Breast epithelium (tissue), 4 donors: ENCODE data around the gene KNOP1. TPM values are rescaled to one million over a fixed set of nuclear protein-coding genes. Genes with fewer than 3 reads are reported as not detected.

ENCODE experiments used
- DNase-seq, 2 donors: peaks; one replicate each; pipeline ENCODE4 v3.0.0-alpha.2; 2019; ENCODE audit warnings: low spot score in 2 of 2
- H3K27ac ChIP-seq, 2 donors: fragments of 200-600 bp; sonication (generic) in 1 of 2; one replicate each; pipeline ENCODE4 v1.5.1; 2016 to 2019; ENCODE audit warnings: mild to moderate bottlenecking in 1 of 2
- H3K27me3 ChIP-seq, 2 donors: fragments of 200-600 bp; sonication (generic) in 1 of 2; one replicate each; pipeline versions ENCODE4 v1.5.1 to v1.6.0; 2017 to 2019; ENCODE audit warnings: control low read depth in 1 of 2, mild to moderate bottlenecking in 1 of 2
- H3K36me3 ChIP-seq: fragments of 200-600 bp; one replicate; pipeline ENCODE4 v1.5.1; 2019
- H3K4me1 ChIP-seq, 2 donors: fragments of 200-600 bp; sonication (generic); one replicate each; pipeline ENCODE4 v1.5.1; 2016 to 2019; ENCODE audit warnings: control low read depth in 1 of 2
- H3K4me3 ChIP-seq, 3 donors: fragments of 200-600 bp; sonication (generic); 1 replicate in 2 of 3; 2 replicates in 1 of 3; pipeline ENCODE4 v1.5.1; 2016 to 2019; ENCODE audit warnings: mild to moderate bottlenecking in 3 of 3, moderate library complexity in 2 of 3
- H3K9me3 ChIP-seq, 2 donors: fragments of 200-600 bp; sonication (generic) in 1 of 2; one replicate each; pipeline ENCODE4 v1.5.1; 2016 to 2019; ENCODE audit warnings: control low read depth in 1 of 2
- POLR2A ChIP-seq: fragments of 450-650 bp; IDR thresholded peaks from one replicate; pipeline ENCODE4 v1.6.1; 2016; ENCODE audit warnings: antibody characterized with exemption, mild to moderate bottlenecking, moderate library complexity
- POLR2AphosphoS5 ChIP-seq, 3 donors: sonication (generic); formaldehyde crosslinking; IDR thresholded peaks; one replicate each; pipeline ENCODE4 v1.6.1; 2017; ENCODE audit warnings: antibody characterized with exemption in 3 of 3
- intact Hi-C: fragments of 100-400 bp; cut with DNase I; formaldehyde crosslinking; loops from one replicate; pipeline ENCODE4 v1.15.1; 2023; ENCODE audit warnings: low total_unique reads
- total RNA-seq, 3 donors: library from RNA; depleted of rRNA; stranded (reverse); fragments of >200 nt; gene quantifications; one replicate each; pipeline ENCODE4 v1.1.0, GENCODE V29; 2016
- TF ChIP-seq, protein P1 (sequence below), 3 donors: fragments of 450-650 bp; IDR thresholded peaks; one replicate each; pipeline ENCODE4 v1.5.1; 2016 to 2017; ENCODE audit warnings: antibody characterized with exemption in 3 of 3, mild to moderate bottlenecking in 3 of 3, moderate library complexity in 3 of 3

Gene KNOP1
- total RNA-seq, 3 donors from 2014 or later = 12.3 to 15.4 (median 13.0) TPM

- intact Hi-C loops = no loop called here
- no peak for DNase-seq
Observed at GRCh38 chr16:19743816-19744159, 25.8 kb upstream of the KNOP1 start.

GRCh38 chr16:19741354-19741753, 23.3 kb upstream of the KNOP1 start:
- H3K27me3 ChIP-seq = no peaks in the 10 kb centered on the region
- no peaks in the 10 kb centered on the region for H3K4me1 ChIP-seq
- TF ChIP-seq POLR2AphosphoS5 (IDR thresholded peaks at IDR 0.05) = no peak
- TF ChIP-seq, protein P1, sequence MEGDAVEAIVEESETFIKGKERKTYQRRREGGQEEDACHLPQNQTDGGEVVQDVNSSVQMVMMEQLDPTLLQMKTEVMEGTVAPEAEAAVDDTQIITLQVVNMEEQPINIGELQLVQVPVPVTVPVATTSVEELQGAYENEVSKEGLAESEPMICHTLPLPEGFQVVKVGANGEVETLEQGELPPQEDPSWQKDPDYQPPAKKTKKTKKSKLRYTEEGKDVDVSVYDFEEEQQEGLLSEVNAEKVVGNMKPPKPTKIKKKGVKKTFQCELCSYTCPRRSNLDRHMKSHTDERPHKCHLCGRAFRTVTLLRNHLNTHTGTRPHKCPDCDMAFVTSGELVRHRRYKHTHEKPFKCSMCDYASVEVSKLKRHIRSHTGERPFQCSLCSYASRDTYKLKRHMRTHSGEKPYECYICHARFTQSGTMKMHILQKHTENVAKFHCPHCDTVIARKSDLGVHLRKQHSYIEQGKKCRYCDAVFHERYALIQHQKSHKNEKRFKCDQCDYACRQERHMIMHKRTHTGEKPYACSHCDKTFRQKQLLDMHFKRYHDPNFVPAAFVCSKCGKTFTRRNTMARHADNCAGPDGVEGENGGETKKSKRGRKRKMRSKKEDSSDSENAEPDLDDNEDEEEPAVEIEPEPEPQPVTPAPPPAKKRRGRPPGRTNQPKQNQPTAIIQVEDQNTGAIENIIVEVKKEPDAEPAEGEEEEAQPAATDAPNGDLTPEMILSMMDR (IDR thresholded peaks at IDR 0.05) = no peak
- intact Hi-C loops = no loop called here
- H3K36me3 ChIP-seq = no peaks in the 10 kb centered on the region
- H3K27ac ChIP-seq = no peak overlapping the region
- H3K9me3 ChIP-seq = no peaks in the 10 kb centered on the region
- H3K4me3 ChIP-seq = no peak overlapping the region
- DNase-seq = no peak

More at GRCh38 chr16:19743816-19744159, 25.8 kb upstream of the KNOP1 start:
- Histone ChIP-seq H3K9me3 (no peaks in the 10 kb centered on the region), H3K4me1 (no peaks in the 10 kb centered on the region), H3K27me3 (no peaks in the 10 kb centered on the region), H3K36me3 (no peaks in the 10 kb centered on the region), H3K27ac (no peak overlapping the region), H3K4me3 (no peak overlapping the region)
- TF ChIP-seq POLR2A (no peak), POLR2AphosphoS5 (IDR thresholded peaks at IDR 0.05) (no peak)
- TF ChIP-seq, protein P1 (IDR thresholded peaks at IDR 0.05) = no peak

DNA sequence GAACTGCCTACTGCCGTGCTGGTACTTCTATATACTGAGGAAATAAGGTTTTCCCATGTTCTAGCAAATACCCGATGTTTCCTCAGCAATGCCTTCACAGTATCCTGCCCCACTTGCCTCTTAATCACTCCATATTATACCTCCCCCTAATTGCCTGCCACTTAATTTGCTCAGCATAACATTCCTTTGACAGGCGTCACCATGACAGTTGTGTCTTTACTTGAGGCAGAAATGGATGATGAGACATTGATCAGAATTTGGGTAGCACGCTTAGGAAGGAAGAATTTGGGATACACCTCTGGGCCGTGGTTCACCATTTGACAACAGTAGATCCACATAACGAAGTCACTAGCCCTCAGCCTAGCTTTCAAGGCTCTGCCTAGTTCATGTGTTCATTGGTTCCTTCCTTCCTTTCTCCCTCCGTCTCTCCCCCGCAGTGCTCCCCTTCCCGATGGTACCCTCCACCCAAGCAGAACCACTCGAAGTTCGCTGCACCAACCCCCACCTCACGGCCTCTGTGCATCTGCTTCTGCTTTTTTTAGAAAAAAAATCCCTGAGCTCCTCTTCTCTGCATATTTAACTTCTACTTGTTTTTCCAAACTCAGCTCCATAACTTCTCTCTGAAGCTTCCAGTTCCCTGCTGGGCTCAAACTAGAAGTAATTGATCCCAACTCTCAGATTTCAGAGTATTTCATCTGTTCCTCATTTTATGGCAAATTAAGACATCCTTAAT, 19.4 kb upstream of the KNOP1 start:
- Histone ChIP-seq H3K9me3 (no peaks in the 10 kb centered on the region), H3K4me3 (no peak overlapping the region), H3K4me1 (no peaks in the 10 kb centered on the region), H3K27me3 (no peaks in the 10 kb centered on the region), H3K36me3 (no peaks in the 10 kb centered on the region), H3K27ac (no peak overlapping the region)
- no peak for DNase-seq
- intact Hi-C loops = no loop called here
- no peak for TF ChIP-seq POLR2A
- no peak for TF ChIP-seq POLR2AphosphoS5 (IDR thresholded peaks at IDR 0.05)
- TF ChIP-seq, protein P1 (IDR thresholded peaks at IDR 0.05) = no peak

GRCh38 chr16:19735074-19735867, 17.2 kb upstream of the KNOP1 start:
- no peak for DNase-seq
- no peaks in the 10 kb centered on the region for H3K36me3 ChIP-seq

More at GRCh38 chr16:19735074-19735867, 17.2 kb upstream of the KNOP1 start:
- Histone ChIP-seq H3K4me1 (no peaks in the 10 kb centered on the region), H3K4me3 (no peak overlapping the region), H3K27ac (no peak overlapping the region), H3K9me3 (no peaks in the 10 kb centered on the region), H3K27me3 (no peaks in the 10 kb centered on the region)
- intact Hi-C loops = no loop called here
- TF ChIP-seq POLR2AphosphoS5 (IDR thresholded peaks at IDR 0.05) (no peak), POLR2A (no peak)
- TF ChIP-seq, protein P1 (IDR thresholded peaks at IDR 0.05) = no peak
